ENCODE data around the gene TAF4B. TPM values are rescaled to one million over a fixed set of nuclear protein-coding genes. Genes with fewer than 3 reads are reported as not detected.
"Not testable (repeated sequence)": the region's sequence is repeated elsewhere in the genome, so short reads cannot be mapped to it uniquely, and the experiment has no call there.

TAF4B gene
- total and polyA plus RNA-seq, 9 donors, result 5.0 to 19.1 (median 7.8) TPM

DNA sequence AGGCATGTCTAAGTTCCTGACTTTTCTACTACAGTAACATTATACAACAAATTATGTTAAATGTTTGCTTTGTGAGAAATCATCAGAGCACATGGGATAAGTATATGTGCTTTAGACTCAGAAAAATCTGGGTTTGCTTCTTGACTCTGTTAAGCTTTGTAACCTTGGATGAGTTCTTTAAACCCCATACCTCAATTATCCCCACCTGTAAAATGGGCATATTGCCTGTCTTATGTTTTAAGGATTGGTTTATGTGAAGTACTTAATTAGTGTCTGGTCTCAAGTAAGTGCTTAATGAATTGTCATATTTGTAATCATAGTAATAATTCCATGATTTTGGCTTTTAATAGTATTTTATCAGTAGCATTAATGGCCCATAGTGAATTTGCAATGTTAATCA, 135.8 kb downstream of the TAF4B start:
- intact Hi-C loops (cut with DNase I), result no loop called here
- H3K27ac ChIP-seq, result no peak overlapping the region
- H3K27me3 ChIP-seq, result no peaks in the 10 kb centered on the region
- H3K4me1 ChIP-seq (ENCODE audit: insufficient read depth), result no peaks in the 10 kb centered on the region
- H3K36me3 ChIP-seq, result no peaks in the 10 kb centered on the region
- DNase-seq, result no peak
- no peaks in the 10 kb centered on the region for H3K9me3 ChIP-seq
- H3K4me3 ChIP-seq, result no peak overlapping the region
- TF ChIP-seq POLR2A (IDR thresholded peaks at IDR 0.05) (no peak), EP300 (IDR thresholded peaks at IDR 0.05) (no peak)
- TF ChIP-seq, protein P1, sequence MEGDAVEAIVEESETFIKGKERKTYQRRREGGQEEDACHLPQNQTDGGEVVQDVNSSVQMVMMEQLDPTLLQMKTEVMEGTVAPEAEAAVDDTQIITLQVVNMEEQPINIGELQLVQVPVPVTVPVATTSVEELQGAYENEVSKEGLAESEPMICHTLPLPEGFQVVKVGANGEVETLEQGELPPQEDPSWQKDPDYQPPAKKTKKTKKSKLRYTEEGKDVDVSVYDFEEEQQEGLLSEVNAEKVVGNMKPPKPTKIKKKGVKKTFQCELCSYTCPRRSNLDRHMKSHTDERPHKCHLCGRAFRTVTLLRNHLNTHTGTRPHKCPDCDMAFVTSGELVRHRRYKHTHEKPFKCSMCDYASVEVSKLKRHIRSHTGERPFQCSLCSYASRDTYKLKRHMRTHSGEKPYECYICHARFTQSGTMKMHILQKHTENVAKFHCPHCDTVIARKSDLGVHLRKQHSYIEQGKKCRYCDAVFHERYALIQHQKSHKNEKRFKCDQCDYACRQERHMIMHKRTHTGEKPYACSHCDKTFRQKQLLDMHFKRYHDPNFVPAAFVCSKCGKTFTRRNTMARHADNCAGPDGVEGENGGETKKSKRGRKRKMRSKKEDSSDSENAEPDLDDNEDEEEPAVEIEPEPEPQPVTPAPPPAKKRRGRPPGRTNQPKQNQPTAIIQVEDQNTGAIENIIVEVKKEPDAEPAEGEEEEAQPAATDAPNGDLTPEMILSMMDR (IDR thresholded peaks at IDR 0.05), result no peak

DNA sequence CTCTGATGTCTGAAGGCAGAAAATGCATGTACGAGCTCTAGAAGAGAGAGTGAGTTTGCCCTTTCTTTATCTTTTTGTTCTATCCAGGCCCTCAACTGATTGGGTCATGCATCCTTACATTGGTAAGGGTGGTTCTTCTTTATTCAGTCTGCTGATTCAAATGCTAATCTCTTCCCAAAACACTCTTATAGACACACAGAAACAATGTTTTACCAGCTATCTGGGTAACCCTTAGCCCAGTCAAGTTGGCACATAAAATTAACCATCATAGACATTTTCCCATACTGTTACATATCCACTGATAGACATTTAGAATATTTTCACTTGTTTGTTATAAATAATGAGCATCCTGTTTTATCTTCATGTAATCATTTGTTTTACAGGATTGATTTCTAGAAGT, 141.2 kb downstream of the TAF4B start:
- intact Hi-C loops (cut with DNase I), result no loop called here
- DNase-seq, result no peak
- H3K9me3 ChIP-seq, result no peaks in the 10 kb centered on the region
- no peaks in the 10 kb centered on the region for H3K36me3 ChIP-seq
- H3K27me3 ChIP-seq, result no peaks in the 10 kb centered on the region
- no peak overlapping the region for H3K4me3 ChIP-seq
- no peak for TF ChIP-seq EP300 (IDR thresholded peaks at IDR 0.05)
- TF ChIP-seq POLR2A (IDR thresholded peaks at IDR 0.05), result no peak
- TF ChIP-seq, protein P1 (IDR thresholded peaks at IDR 0.05), result no peak
- no peak overlapping the region for H3K27ac ChIP-seq
- 97 to 100% (median 98%) methylated on average over 1 of the region's 1 CpG for WGBS, 3 donors
- H3K4me1 ChIP-seq (ENCODE audit: insufficient read depth), result no peaks in the 10 kb centered on the region

DNA sequence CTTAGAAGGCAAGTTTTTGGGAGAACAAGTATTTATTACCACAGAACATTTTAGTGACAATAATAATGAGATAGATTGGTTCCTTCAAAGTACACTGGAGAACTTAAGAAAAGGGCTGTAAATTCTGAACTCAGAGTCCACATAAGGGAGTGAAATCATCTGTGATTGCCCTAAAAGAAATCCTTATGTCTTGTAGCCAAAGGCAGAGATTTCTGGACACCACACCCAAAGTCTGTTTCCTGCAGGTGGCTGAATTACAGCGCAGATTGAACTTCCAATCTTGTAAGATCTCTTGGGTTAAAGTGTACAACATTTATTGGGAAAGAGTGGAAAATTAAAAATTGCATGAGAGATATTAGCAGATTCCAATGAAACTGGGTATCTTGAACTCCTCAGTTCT, 143.8 kb downstream of the TAF4B start:
- 56 to 98% (median 97%) methylated on average over 1 of the region's 1 CpG for WGBS, 3 donors
- no peaks in the 10 kb centered on the region for H3K4me1 ChIP-seq (ENCODE audit: insufficient read depth)

DNA sequence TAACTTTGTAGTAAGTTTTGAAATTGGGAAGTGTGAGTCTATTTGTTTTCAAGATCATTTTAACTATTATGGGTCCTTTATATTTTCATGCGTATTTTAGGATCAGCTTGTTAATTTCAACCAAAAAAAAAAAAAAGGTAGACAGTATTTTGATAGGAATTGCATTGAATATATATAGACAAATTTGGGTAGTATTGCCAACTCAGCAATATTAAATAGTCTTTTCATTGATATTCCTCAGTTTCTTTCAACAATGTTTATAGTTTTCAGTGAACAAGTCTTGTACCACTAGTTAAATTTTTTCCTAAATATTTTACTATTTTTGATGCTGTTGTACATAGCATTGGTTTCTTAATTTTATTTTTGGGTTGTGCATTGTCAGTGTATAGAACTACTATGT, 149.9 kb downstream of the TAF4B start:
- H3K9me3 ChIP-seq, result no peaks in the 10 kb centered on the region
- TF ChIP-seq, protein P1 (IDR thresholded peaks at IDR 0.05), result no peak
- TF ChIP-seq EP300 (IDR thresholded peaks at IDR 0.05), result no peak
- no peak for TF ChIP-seq POLR2A (IDR thresholded peaks at IDR 0.05)
- no peaks in the 10 kb centered on the region for H3K27me3 ChIP-seq
- no peak overlapping the region for H3K27ac ChIP-seq
- no peaks in the 10 kb centered on the region for H3K36me3 ChIP-seq
- no peaks in the 10 kb centered on the region for H3K4me1 ChIP-seq (ENCODE audit: insufficient read depth)
- 93 to 99% (median 96%) methylated on average over 1 of the region's 1 CpG for WGBS, 3 donors
- no peak for DNase-seq
- no peak overlapping the region for H3K4me3 ChIP-seq
- intact Hi-C loops (cut with DNase I), result no loop called here

More for the DNA sequence above, 143.8 kb downstream of the TAF4B start:
- H3K27me3 ChIP-seq, result no peaks in the 10 kb centered on the region
- no peak for DNase-seq
- no peak overlapping the region for H3K27ac ChIP-seq
- no peak overlapping the region for H3K4me3 ChIP-seq
- H3K9me3 ChIP-seq, result no peaks in the 10 kb centered on the region
- no peaks in the 10 kb centered on the region for H3K36me3 ChIP-seq
- no peak for TF ChIP-seq POLR2A (IDR thresholded peaks at IDR 0.05)
- TF ChIP-seq, protein P1 (IDR thresholded peaks at IDR 0.05), result no peak
- no peak for TF ChIP-seq EP300 (IDR thresholded peaks at IDR 0.05)
- intact Hi-C loops (cut with DNase I), result no loop called here

DNA sequence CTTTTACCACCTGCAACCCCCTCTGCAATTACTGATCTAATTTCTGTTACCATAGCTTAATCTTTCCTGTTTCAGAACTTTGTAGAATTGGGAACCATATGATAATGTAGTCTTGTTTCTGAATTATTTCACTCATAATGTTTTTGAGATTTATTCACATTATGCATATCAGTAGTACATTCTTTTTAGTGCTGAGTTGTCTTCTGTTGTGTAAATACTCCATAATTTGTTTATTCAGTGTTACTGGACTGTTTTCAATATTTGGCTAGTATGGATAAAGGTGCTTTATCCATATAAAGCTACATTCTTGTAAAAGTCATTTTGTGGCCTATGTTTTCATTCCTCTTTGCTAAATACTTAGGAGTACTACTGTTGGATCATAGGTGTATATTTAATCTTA, 152.5 kb downstream of the TAF4B start:
- no peaks in the 10 kb centered on the region for H3K9me3 ChIP-seq
- no peaks in the 10 kb centered on the region for H3K27me3 ChIP-seq
- no peak overlapping the region for H3K4me3 ChIP-seq
- no peaks in the 10 kb centered on the region for H3K36me3 ChIP-seq
- H3K27ac ChIP-seq, result no peak overlapping the region
- intact Hi-C loops (cut with DNase I), result no loop called here
- TF ChIP-seq EP300 (IDR thresholded peaks at IDR 0.05) (no peak), POLR2A (IDR thresholded peaks at IDR 0.05) (no peak)
- TF ChIP-seq, protein P1 (IDR thresholded peaks at IDR 0.05), result no peak
- no peaks in the 10 kb centered on the region for H3K4me1 ChIP-seq (ENCODE audit: insufficient read depth)
- no peak for DNase-seq

DNA sequence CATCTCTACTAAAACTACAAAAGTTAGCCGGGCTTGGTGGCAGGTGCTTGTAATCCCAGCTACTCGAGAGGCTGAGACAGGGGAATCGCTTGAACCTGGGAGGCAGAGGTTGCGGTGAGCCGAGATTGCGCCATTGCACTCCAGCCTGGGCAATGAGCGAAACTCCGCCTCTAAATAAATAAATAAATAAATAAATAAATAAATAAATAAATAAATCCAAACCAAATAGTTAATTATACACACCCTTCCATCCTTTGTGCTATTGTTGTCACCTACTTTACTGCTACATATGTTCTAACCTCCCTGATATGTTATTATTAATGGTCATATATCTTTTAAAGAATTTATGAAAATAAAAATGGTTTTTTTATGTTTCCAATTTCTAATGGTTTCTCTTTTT, 155.3 kb downstream of the TAF4B start:
- not testable (repeated sequence) for DNase-seq; H3K4me1 ChIP-seq (ENCODE audit: insufficient read depth); H3K9me3 ChIP-seq; H3K4me3 ChIP-seq; H3K36me3 ChIP-seq; H3K27ac ChIP-seq; H3K27me3 ChIP-seq
- 96 to 98% (median 97%) methylated on average over 8 of the region's 8 CpGs for WGBS, 3 donors
- intact Hi-C loops (cut with DNase I), result loop anchor here in 1 of 4 donors (10.0 kb wide), 1 partner anchor 173 kb away; no protein-coding TSS in a partner anchor

Data from ovary (tissue), 9 donors.